GM21360 (cell line): ENCODE results near the gene UNC45A.
"Not testable (repeated sequence)": the region's sequence is repeated elsewhere in the genome, so short reads cannot be mapped to it uniquely, and the experiment has no call there.

Experiments
- ATAC-seq: cut with Tn5 transposase; IDR thresholded peaks from one replicate; pipeline ENCODE4 v1.9.1; 2021; ENCODE audit warnings: mild to moderate bottlenecking, moderate library complexity; ENCODE audit not compliant: unreplicated experiment

UNC45A gene

GRCh38 chr15:90915808-90916440 is 19.2 kb upstream of the UNC45A start:
- no peak for ATAC-seq

- ATAC-seq, result no peak
These were observed 18.6 kb upstream of the UNC45A start for GRCh38 chr15:90916461-90916860.

GRCh38 chr15:90917569-90917968 is 17.5 kb upstream of the UNC45A start:
- ATAC-seq, result no peak

GRCh38 chr15:90918034-90918788 is 16.9 kb upstream of the UNC45A start:
- ATAC-seq, result no peak

- ATAC-seq, result no peak
These were observed 16.2 kb upstream of the UNC45A start for GRCh38 chr15:90918835-90919234.

GRCh38 chr15:90921887-90922286 is 13.2 kb upstream of the UNC45A start:
- no peak for ATAC-seq

- peak; percentile 77 for ATAC-seq
These were observed 12.3 kb upstream of the UNC45A start for GRCh38 chr15:90922712-90923322.

GRCh38 chr15:90924375-90924774 is 10.7 kb upstream of the UNC45A start:
- ATAC-seq, result peak; percentile 70

- ATAC-seq, result not testable (repeated sequence)
These were observed 8.3 kb upstream of the UNC45A start for GRCh38 chr15:90926766-90927165.

- ATAC-seq, result not testable (repeated sequence)
These were observed 7.0 kb upstream of the UNC45A start for GRCh38 chr15:90928106-90928505.

GRCh38 chr15:90929246-90930019 is 5.7 kb upstream of the UNC45A start:
- ATAC-seq, result no peak

GRCh38 chr15:90930861-90931574 is 4.1 kb upstream of the UNC45A start:
- no peak for ATAC-seq

- ATAC-seq, result no peak
These were observed 3.6 kb upstream of the UNC45A start for GRCh38 chr15:90931575-90931827.

GRCh38 chr15:90931828-90932659 is 3.0 kb upstream of the UNC45A start, which contains the start of gene HDDC3:
Gene HDDC3 (minus strand): TSS chr15:90932549. CDS start chr15:90932540, 9 bp downstream.
- ATAC-seq, result peak; percentile 40

GRCh38 chr15:90932660-90932991 is 2.5 kb upstream of the UNC45A start:
- no peak for ATAC-seq

- no peak for ATAC-seq
These were observed 1.8 kb upstream of the UNC45A start for GRCh38 chr15:90933301-90933700.

GRCh38 chr15:90934256-90934948 is 683 bp upstream of the UNC45A start:
- peak; percentile 35 for ATAC-seq

- ATAC-seq, result no peak
These were observed 1.7 kb downstream of the UNC45A start for GRCh38 chr15:90936823-90937222.

GRCh38 chr15:90938261-90938660 is 3.2 kb downstream of the UNC45A start:
- no peak for ATAC-seq

- no peak for ATAC-seq
These were observed 4.7 kb downstream of the UNC45A start for GRCh38 chr15:90939756-90940155.
